ENCODE data around the gene MGMT. TPM values are rescaled to one million over a fixed set of nuclear protein-coding genes. Genes with fewer than 3 reads are reported as not detected.
"Not testable (repeated sequence)": the region's sequence is repeated elsewhere in the genome, so short reads cannot be mapped to it uniquely, and the experiment has no call there.

The MGMT gene
- 13.9 TPM for polyA plus RNA-seq (ENCODE audit: insufficient read length)

DNA sequence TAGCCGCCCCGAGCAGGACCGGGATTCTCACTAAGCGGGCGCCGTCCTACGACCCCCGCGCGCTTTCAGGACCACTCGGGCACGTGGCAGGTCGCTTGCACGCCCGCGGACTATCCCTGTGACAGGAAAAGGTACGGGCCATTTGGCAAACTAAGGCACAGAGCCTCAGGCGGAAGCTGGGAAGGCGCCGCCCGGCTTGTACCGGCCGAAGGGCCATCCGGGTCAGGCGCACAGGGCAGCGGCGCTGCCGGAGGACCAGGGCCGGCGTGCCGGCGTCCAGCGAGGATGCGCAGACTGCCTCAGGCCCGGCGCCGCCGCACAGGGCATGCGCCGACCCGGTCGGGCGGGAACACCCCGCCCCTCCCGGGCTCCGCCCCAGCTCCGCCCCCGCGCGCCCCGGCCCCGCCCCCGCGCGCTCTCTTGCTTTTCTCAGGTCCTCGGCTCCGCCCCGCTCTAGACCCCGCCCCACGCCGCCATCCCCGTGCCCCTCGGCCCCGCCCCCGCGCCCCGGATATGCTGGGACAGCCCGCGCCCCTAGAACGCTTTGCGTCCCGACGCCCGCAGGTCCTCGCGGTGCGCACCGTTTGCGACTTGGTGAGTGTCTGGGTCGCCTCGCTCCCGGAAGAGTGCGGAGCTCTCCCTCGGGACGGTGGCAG is at the start of gene MGMT:
TSS of gene MGMT (plus strand) at position 539 of the 656 bp plus-strand sequence.
- DNase-seq (ENCODE audit: low read depth), result peak; percentile 71

- peak; percentile 41 for DNase-seq (ENCODE audit: low read depth)
Measured at GRCh38 chr10:129417870-129418269, 49.2 kb upstream of the MGMT start.

- no peak for DNase-seq (ENCODE audit: low read depth)
Measured at GRCh38 chr10:129418496-129419225, 48.4 kb upstream of the MGMT start.

DNA sequence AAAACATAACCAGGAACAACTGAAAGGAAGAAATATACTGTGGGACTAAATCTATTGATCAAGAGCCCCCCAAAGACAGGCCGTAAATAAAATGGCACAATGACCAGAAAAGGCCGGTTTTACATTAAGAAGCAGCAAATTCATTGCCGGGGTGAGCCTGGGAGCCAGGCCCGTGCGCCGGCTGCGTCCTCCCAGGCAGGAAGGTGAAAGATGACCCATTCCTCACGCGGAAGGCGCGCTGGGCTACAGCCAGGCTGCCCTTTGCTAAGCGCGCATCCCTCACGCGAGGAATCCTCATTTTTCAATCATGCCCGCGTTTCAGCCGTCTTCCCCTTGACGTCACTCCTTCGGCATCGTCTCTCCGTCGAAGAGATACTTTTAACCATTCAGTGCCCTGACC is 47.6 kb upstream of the MGMT start:
- DNase-seq (ENCODE audit: low read depth), result no peak

DNA sequence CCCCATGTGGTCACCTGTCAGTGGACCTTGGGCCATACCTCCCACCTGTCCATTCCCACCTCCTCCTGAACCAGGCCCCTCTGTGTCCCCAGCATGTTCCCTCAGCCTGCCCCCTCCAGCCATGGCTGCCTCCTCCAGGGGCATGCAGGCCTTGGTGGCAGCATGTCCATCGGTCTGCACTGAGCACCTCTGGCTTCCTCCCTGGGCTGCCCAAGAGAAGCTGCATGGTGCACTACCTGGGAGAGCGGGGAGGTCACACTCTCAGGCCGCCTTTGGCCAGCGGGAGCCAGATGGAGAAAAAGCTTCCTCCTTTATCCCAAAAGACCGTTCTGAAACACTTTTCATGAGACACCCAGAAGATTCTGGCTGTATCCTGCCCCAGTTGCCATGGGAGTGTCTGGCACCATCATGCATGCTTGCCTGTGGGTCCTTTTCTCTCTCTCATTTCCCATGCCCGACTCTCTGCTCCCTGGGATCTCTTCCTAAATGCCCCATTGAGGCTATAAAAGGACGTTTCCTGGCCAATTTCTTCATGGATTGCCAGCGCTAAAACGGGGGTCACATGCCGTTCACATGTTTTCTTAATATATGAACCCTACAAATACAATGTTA is 45.5 kb upstream of the MGMT start:
- no peak for DNase-seq (ENCODE audit: low read depth)

GRCh38 chr10:129424978-129425377 is 42.1 kb upstream of the MGMT start:
- DNase-seq (ENCODE audit: low read depth), result no peak

DNA sequence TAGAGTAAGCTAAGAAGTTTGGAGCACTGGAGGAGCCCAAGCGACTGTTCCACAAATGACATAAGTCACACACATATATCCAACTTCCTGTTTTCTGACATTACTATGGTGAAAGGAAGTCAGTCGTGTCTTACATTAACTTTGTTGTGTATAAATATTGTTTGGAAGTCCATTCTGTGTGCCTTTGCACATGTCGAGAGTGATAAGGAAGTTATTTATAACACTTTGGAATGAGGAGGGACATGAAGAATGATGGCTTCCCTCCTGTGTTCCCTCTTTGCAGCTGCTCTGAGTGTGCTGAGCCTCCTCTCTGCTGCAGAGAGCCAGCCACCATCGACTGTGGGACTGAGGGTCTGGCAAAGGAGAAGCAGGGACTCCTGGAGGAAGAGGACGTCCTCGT is 40.4 kb upstream of the MGMT start:
- no peak for DNase-seq (ENCODE audit: low read depth)

- DNase-seq (ENCODE audit: low read depth), result no peak
Measured at GRCh38 chr10:129433266-129433665, 33.8 kb upstream of the MGMT start.

GRCh38 chr10:129435724-129436123 is 31.3 kb upstream of the MGMT start:
- DNase-seq (ENCODE audit: low read depth), result not testable (repeated sequence)

- DNase-seq (ENCODE audit: low read depth), result no peak
Measured at GRCh38 chr10:129438024-129438423, 29.0 kb upstream of the MGMT start.

- DNase-seq (ENCODE audit: low read depth), result no peak
Measured at GRCh38 chr10:129440247-129440646, 26.8 kb upstream of the MGMT start.

DNA sequence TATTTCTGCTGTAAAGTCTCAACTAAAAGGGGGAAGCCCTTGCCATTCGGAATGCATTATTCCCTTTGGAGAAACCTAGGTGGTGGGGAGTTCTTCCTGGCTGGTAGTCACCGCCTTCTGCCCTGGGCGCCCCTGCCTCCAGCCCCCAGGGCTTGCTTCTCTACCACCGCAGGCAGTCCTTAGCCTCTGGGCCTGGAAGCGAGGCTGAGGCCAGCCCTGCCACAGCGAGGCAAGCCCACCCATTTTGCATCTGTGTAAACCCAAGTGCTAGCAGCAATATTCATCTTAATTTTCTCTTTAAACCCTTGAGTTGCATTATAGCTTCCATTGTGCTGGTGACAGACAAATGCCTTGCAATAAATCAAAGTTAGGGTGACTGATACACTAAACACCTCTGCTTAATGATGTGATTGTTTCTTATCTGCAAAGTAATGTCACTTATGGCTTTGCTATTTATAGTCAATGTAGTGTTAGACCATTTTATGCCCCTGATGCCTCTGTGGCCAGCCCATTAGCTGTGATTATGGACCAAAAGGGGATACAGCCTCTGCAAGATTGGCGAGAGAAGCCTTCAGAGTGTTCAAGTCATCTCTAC is 26.2 kb upstream of the MGMT start:
- DNase-seq (ENCODE audit: low read depth), result no peak

DNA sequence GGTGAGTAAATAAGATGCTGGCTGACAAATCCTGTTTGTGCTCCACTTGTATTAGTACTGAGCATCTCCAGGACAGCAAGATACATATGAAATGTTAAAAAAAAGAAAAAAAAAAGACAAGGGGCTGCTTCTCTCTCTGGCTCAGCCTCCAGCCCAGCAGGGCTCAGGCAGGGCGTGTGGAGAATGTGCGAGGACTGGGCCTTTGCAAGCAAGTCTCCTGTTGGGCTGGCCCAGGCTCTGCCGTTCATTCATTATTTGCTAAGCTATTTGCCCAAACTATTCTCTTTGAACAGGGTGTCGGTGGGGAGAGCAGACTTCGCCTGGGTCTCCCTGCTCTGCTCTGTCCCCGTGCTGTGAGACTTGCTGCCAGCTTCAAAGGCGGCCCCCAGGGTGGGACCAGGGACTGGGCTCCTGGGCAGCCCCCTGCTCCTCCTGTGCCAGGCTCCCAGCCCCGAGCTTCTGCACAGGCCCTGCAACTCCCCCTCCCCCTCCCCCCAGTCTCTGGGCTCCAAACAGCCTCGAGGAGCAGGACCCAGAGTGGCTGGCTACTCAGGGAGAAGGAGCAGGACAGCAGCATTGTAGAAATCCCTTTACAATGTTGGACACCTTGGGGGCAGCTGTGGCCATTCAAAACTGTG is 25.6 kb upstream of the MGMT start:
- no peak for DNase-seq (ENCODE audit: low read depth)

GRCh38 chr10:129442866-129443265 is 24.2 kb upstream of the MGMT start:
- DNase-seq (ENCODE audit: low read depth), result no peak

- no peak for DNase-seq (ENCODE audit: low read depth)
Measured at GRCh38 chr10:129444359-129444758, 22.7 kb upstream of the MGMT start.

GRCh38 chr10:129445436-129446182 is 21.4 kb upstream of the MGMT start:
- DNase-seq (ENCODE audit: low read depth), result no peak

DNA sequence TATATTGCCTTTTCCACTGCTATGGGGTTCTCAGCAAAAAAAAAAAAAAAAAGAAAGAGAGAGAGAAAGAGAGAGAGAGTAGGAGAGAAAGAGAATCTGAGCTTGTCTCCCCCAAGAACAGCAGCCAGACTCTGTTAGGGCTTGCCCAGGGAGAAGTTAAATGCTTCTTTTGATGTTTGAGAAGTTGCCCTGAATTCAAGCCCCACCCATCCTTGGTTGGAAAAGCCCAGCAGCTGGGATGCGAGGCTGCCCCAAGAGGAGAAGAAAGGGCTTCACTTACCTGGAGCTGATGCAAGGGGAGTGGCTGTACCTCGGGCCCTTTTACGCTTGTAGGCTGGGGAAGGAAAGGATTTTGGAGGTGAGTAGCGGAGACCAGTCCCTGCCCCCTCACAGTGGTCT is 20.9 kb upstream of the MGMT start:
- DNase-seq (ENCODE audit: low read depth), result no peak

- no peak for DNase-seq (ENCODE audit: low read depth)
Measured at GRCh38 chr10:129447486-129447885, 19.6 kb upstream of the MGMT start.

DNA sequence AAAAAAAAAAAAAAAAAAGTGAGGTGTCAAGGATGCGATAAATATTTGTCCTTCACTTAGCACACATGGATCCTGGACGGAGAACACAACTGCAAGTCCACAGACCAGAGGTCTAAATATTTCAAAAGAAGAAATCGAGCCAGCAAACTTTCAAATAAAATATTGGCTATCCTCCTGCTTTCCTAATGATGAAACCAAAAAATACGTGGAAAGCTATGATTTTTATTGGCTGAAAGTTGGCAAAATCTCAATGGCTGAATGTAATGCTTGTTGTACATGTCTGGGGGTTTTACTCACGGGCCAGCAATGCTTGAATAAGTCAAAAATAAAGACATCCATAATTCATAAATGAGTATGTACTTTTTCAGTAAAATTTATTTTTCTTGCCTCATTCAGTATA is 19.0 kb upstream of the MGMT start:
- no peak for DNase-seq (ENCODE audit: low read depth)

DNA sequence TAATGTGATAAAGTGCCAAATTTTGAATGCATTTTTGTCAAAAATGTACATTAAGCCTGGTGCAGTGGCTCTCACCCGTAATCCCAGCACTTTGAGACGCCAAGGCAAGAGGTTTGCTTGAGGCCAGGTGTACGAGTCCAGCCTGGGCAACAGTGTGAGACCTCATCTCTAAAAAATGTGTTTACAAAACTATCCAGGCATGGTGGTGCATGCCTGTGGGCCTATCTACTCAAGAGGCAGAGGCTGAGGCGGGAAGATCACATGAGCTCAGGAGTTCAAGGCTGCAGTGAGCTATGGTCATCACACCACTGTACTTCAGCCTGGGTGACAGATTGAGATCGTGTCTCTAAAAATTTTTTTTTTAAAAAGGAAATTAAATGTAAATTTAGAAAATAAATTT is 18.5 kb upstream of the MGMT start:
- DNase-seq (ENCODE audit: low read depth), result no peak

- DNase-seq (ENCODE audit: low read depth), result no peak
Measured at GRCh38 chr10:129449893-129450292, 17.1 kb upstream of the MGMT start.

All from forelimb muscle (tissue), 1 donor.